Measurements from ENCODE around the gene C9orf43. TPM values are rescaled to one million over a fixed set of nuclear protein-coding genes. Genes with fewer than 3 reads are reported as not detected.

The C9orf43 gene
- total RNA-seq, 2 donors from 2014 or later, result 0.11 to 0.21 TPM

GRCh38 chr9:113456235-113456634, 45.7 kb downstream of the C9orf43 start:
- intact Hi-C loops (cut with DNase I, micrococcal nuclease), result no loop called here
- DNase-seq (no peak), ATAC-seq (no peak)

GRCh38 chr9:113461285-113461684, 50.7 kb downstream of the C9orf43 start:
- intact Hi-C loops (cut with DNase I, micrococcal nuclease), result no loop called here
- no peak for DNase-seq
- no peak for ATAC-seq

- intact Hi-C loops (cut with DNase I, micrococcal nuclease), result no loop called here
- ATAC-seq, result no peak
- DNase-seq, result no peak
These were observed 51.4 kb downstream of the C9orf43 start for GRCh38 chr9:113461943-113462342.

- DNase-seq (no peak), ATAC-seq (no peak)
- intact Hi-C loops (cut with DNase I, micrococcal nuclease), result no loop called here
These were observed 52.3 kb downstream of the C9orf43 start for GRCh38 chr9:113462781-113463286.

- peak; percentile 85 to 86 for DNase-seq
- intact Hi-C loops (cut with DNase I, micrococcal nuclease), result no loop called here
- ATAC-seq, result peak; percentile 97
These were observed 53.1 kb downstream of the C9orf43 start, which contains the start of gene RGS3 for GRCh38 chr9:113463418-113464285. Gene RGS3, plus strand, starts transcription at chr9:113463727. Its CDS starts 76 bp downstream, at chr9:113463803.

- ATAC-seq (peak; percentile 22), DNase-seq (no peak)
- intact Hi-C loops (cut with DNase I, micrococcal nuclease), result no loop called here
These were observed 53.7 kb downstream of the C9orf43 start for GRCh38 chr9:113464286-113464660.

GRCh38 chr9:113465599-113466140, 55.1 kb downstream of the C9orf43 start:
- ATAC-seq (no peak), DNase-seq (no peak)
- intact Hi-C loops (cut with DNase I, micrococcal nuclease), result no loop called here

- DNase-seq, result no peak
- intact Hi-C loops (cut with DNase I, micrococcal nuclease), result no loop called here
- no peak for ATAC-seq
These were observed 56.6 kb downstream of the C9orf43 start for GRCh38 chr9:113467183-113467582.

- ATAC-seq (no peak), DNase-seq (no peak)
- intact Hi-C loops (cut with DNase I, micrococcal nuclease), result no loop called here
These were observed 58.3 kb downstream of the C9orf43 start for GRCh38 chr9:113468716-113469448.

GRCh38 chr9:113471143-113471542, 60.6 kb downstream of the C9orf43 start:
- intact Hi-C loops (cut with DNase I, micrococcal nuclease), result no loop called here
- ATAC-seq, result no peak
- no peak for DNase-seq

GRCh38 chr9:113471566-113471965, 61.0 kb downstream of the C9orf43 start:
- intact Hi-C loops (cut with DNase I, micrococcal nuclease), result no loop called here
- ATAC-seq (no peak), DNase-seq (no peak)

- intact Hi-C loops (cut with DNase I, micrococcal nuclease), result no loop called here
- ATAC-seq, result no peak
- DNase-seq, result no peak
These were observed 61.7 kb downstream of the C9orf43 start for GRCh38 chr9:113472199-113472598.

GRCh38 chr9:113474360-113475028, 63.9 kb downstream of the C9orf43 start:
- no peak for DNase-seq
- ATAC-seq, result peak; percentile 24
- intact Hi-C loops (cut with DNase I, micrococcal nuclease), result no loop called here

- intact Hi-C loops (cut with DNase I, micrococcal nuclease), result no loop called here
- DNase-seq (no peak), ATAC-seq (no peak)
These were observed 64.5 kb downstream of the C9orf43 start for GRCh38 chr9:113475031-113475430.

- DNase-seq (no peak), ATAC-seq (no peak)
- intact Hi-C loops (cut with DNase I, micrococcal nuclease), result no loop called here
These were observed 65.4 kb downstream of the C9orf43 start for GRCh38 chr9:113475992-113476391.

GRCh38 chr9:113476511-113476916, 66.0 kb downstream of the C9orf43 start:
- intact Hi-C loops (cut with DNase I, micrococcal nuclease), result no loop called here
- ATAC-seq, result no peak
- DNase-seq, result no peak

- intact Hi-C loops (cut with DNase I, micrococcal nuclease), result no loop called here
- ATAC-seq (no peak), DNase-seq (no peak)
These were observed 66.5 kb downstream of the C9orf43 start for GRCh38 chr9:113477058-113477457.

GRCh38 chr9:113477661-113478060, 67.1 kb downstream of the C9orf43 start:
- ATAC-seq, result no peak
- intact Hi-C loops (cut with DNase I, micrococcal nuclease), result no loop called here

GRCh38 chr9:113479174-113479621, 68.7 kb downstream of the C9orf43 start:
- intact Hi-C loops (cut with DNase I, micrococcal nuclease), result no loop called here
- DNase-seq (peak; percentile 33 to 40), ATAC-seq (peak; percentile 67)

More at GRCh38 chr9:113477661-113478060, 67.1 kb downstream of the C9orf43 start:
- DNase-seq, result peak in 1 of 2 donors; percentile 8

All from left colon (tissue), 2 donors.